SK-N-SH (cell line): Measurements from ENCODE around the gene CCSER1. TPM values are rescaled to one million over a fixed set of nuclear protein-coding genes. Genes with fewer than 3 reads are reported as not detected.

ENCODE experiments used
- CTCF ChIA-PET: fragments of 300-600, 350-600 bp; formaldehyde crosslinking; extraction: SDS; loops from one replicate; lab custom pipeline; 2021; lab: Yijun Ruan, JAX
- POLR2A ChIA-PET: fragments of 350-600 bp; sonication (Branson Sonifier 250); formaldehyde crosslinking; extraction: SDS; loops from one replicate; lab custom pipeline; 2020; ENCODE audit warnings: antibody characterized with exemption, inconsistent platforms; lab: Yijun Ruan, JAX
- DNase-seq: peaks from one replicate; pipeline ENCODE4 v3.0.0; 2012
- H2AFZ ChIP-seq: fragments of 200-600 bp; sonication (generic); 2 replicates; pipeline ENCODE4 v1.8.1; 2016; ENCODE audit warnings: antibody characterized with exemption, mild to moderate bottlenecking, low read depth
- H3F3A ChIP-seq: fragments of 200-600 bp; sonication (generic); replicated peaks from 2 replicates; pipeline ENCODE3; 2016; ENCODE audit warnings: antibody characterized with exemption, mild to moderate bottlenecking; ENCODE audit not compliant: insufficient read depth
- H3K27ac ChIP-seq, 2 experiments: fragments of 200-500 bp in 1 of 2; fragments of 200-600 bp in 1 of 2; sonication (Bioruptor generic) in 1 of 2; sonication (generic), shearing (Covaris generic) in 1 of 2; 2 replicates each; pipeline versions ENCODE4 v1.5.1 to v1.6.1; 2014 to 2016; ENCODE audit warnings: low read depth in 2 of 2, inconsistent platforms in 1 of 2, low read length in 1 of 2, mild to moderate bottlenecking in 1 of 2, mixed read lengths in 1 of 2
- H3K27me3 ChIP-seq: fragments of 200-600 bp; sonication (generic), shearing (Covaris generic); 2 replicates; pipeline ENCODE4 v1.6.1; 2016; ENCODE audit warnings: mixed run types; ENCODE audit not compliant: insufficient read depth
- H3K36me3 ChIP-seq, 2 experiments: fragments of 200-500 bp in 1 of 2; fragments of 200-600 bp in 1 of 2; sonication (Bioruptor generic) in 1 of 2; sonication (generic) in 1 of 2; replicated peaks in 1 of 2; 2 replicates each; pipeline versions ENCODE3 to v1.5.1; 2014 to 2016; ENCODE audit warnings: low read length in 1 of 2, mild to moderate bottlenecking in 1 of 2; ENCODE audit not compliant: insufficient read depth in 2 of 2, control insufficient read depth in 1 of 2
- H3K4me1 ChIP-seq, 2 experiments: fragments of 200-500 bp in 1 of 2; fragments of 200-600 bp in 1 of 2; sonication (Bioruptor generic) in 1 of 2; sonication (generic), shearing (Covaris generic) in 1 of 2; 2 replicates each; pipeline versions ENCODE4 v1.5.1 to v1.6.1; 2014 to 2016; ENCODE audit warnings: low read depth in 1 of 2, low read length in 1 of 2, mixed run types in 1 of 2; ENCODE audit not compliant: insufficient read depth in 2 of 2, control insufficient read depth in 1 of 2
- H3K4me2 ChIP-seq: fragments of 200-600 bp; sonication (generic), shearing (Covaris generic); 2 replicates; pipeline ENCODE4 v1.6.1; 2017; ENCODE audit warnings: mixed run types
- H3K4me3 ChIP-seq, 2 experiments: fragments of 200-500 bp in 1 of 2; fragments of 200-600 bp in 1 of 2; sonication (Bioruptor generic) in 1 of 2; sonication (generic), shearing (Covaris generic) in 1 of 2; 2 replicates each; pipeline versions ENCODE4 v1.5.1 to v1.8.1; 2014 to 2016; ENCODE audit warnings: low read depth in 2 of 2, inconsistent platforms in 1 of 2, low read length in 1 of 2, mild to moderate bottlenecking in 1 of 2, mixed read lengths in 1 of 2, moderate library complexity in 1 of 2
- H3K79me2 ChIP-seq: fragments of 200-600 bp; sonication (generic); 2 replicates; pipeline ENCODE4 v1.8.1; 2017; ENCODE audit warnings: mild to moderate bottlenecking; ENCODE audit not compliant: insufficient read depth
- H3K9ac ChIP-seq: fragments of 200-600 bp; sonication (generic); 2 replicates; pipeline ENCODE4 v1.6.1; 2017; ENCODE audit warnings: mixed run types
- H3K9me2 ChIP-seq: fragments of 200-600 bp; sonication (generic); 2 replicates; pipeline ENCODE4 v1.6.1; 2017; ENCODE audit warnings: mixed run types
- H3K9me3 ChIP-seq: fragments of 200-600 bp; sonication (generic); 2 replicates; pipeline ENCODE4 v1.6.1; 2017; ENCODE audit warnings: mixed run types, mild to moderate bottlenecking, moderate library complexity
- H4K20me1 ChIP-seq: fragments of 200-600 bp; sonication (generic); 2 replicates; pipeline ENCODE4 v1.6.1; 2017; ENCODE audit warnings: mild to moderate bottlenecking, mixed run types; ENCODE audit not compliant: insufficient read depth
- CHD2 ChIP-seq: fragments of 150-350 bp; IDR thresholded peaks from 2 replicates; pipeline ENCODE4 v1.6.1; 2018; ENCODE audit warnings: low read length; ENCODE audit not compliant: partially characterized antibody
- ELF1 ChIP-seq: IDR thresholded peaks from 2 replicates; pipeline ENCODE4 v1.4.0; 2012
- EP300 ChIP-seq, 2 experiments: IDR thresholded peaks; 2 replicates each; pipeline versions ENCODE4 v1.4.0 to v1.6.1; 2012; ENCODE audit warnings: borderline replicate concordance in 1 of 2, low read depth in 1 of 2, low read length in 1 of 2
- FOSL2 ChIP-seq: IDR thresholded peaks from 2 replicates; pipeline ENCODE4 v1.4.0; 2012; ENCODE audit warnings: low read depth, mild to moderate bottlenecking, moderate library complexity, borderline replicate concordance
- FOXJ3 ChIP-seq: sonication (generic); formaldehyde crosslinking; IDR thresholded peaks from 2 replicates; pipeline ENCODE4 v1.5.1; 2020; ENCODE audit warnings: mild to moderate bottlenecking, missing genetic modification reagents
- GABPA ChIP-seq: IDR thresholded peaks from 2 replicates; pipeline ENCODE4 v1.4.0; 2012; ENCODE audit warnings: low read depth, mild to moderate bottlenecking
- GATA2 ChIP-seq: sonication (generic); formaldehyde crosslinking; IDR thresholded peaks from 2 replicates; pipeline ENCODE4 v1.5.0; 2020; ENCODE audit warnings: mild to moderate bottlenecking, missing genetic modification reagents
- IRF3 ChIP-seq: fragments of 150-350 bp; IDR thresholded peaks from 2 replicates; pipeline ENCODE4 v1.6.1; 2016; ENCODE audit warnings: mild to moderate bottlenecking, low read depth, low read length
- MXI1 ChIP-seq: IDR thresholded peaks from 2 replicates; pipeline ENCODE4 v1.6.1; 2012; ENCODE audit warnings: mild to moderate bottlenecking, low read depth, low read length, improper control_type of control experiment
- NFIC ChIP-seq: IDR thresholded peaks from 2 replicates; pipeline ENCODE4 v1.4.0; 2012; ENCODE audit warnings: borderline replicate concordance
- NRF1 ChIP-seq: IDR thresholded peaks from 2 replicates; pipeline ENCODE4 v1.6.1; 2012; ENCODE audit warnings: low read depth, mild to moderate bottlenecking, low read length
- RAD21 ChIP-seq: IDR thresholded peaks from 2 replicates; pipeline ENCODE4 v1.6.1; 2012; ENCODE audit warnings: mild to moderate bottlenecking, low read length
- RFX5 ChIP-seq: IDR thresholded peaks from 2 replicates; pipeline ENCODE4 v1.6.1; 2012; ENCODE audit warnings: mild to moderate bottlenecking, improper control_type of control experiment, low read length
- SIN3A ChIP-seq: IDR thresholded peaks from 2 replicates; pipeline ENCODE4 v1.6.1; 2012; ENCODE audit warnings: low read depth, mild to moderate bottlenecking, low read length, moderate library complexity, borderline replicate concordance
- TEAD4 ChIP-seq: IDR thresholded peaks from 2 replicates; pipeline ENCODE4 v1.4.0; 2012; ENCODE audit warnings: mild to moderate bottlenecking, borderline replicate concordance; ENCODE audit not compliant: insufficient read depth
- WGBS: methylation state at CpG from one replicate; pipeline ENCODE4 v1.1.6; 2017; ENCODE audit warnings: low lambda C conversion rate; 5-methylcytosine and 5-hydroxymethylcytosine counted together
- polyA plus RNA-seq, 3 experiments: library from polyadenylated mRNA; depleted of rRNA; stranded (reverse); fragments of >200 nt; gene quantifications; 2 replicates each; pipeline ENCODE4 v1.2.3, GENCODE V29; 2012
- TF ChIP-seq, protein P1 (sequence below): IDR thresholded peaks from 2 replicates; pipeline ENCODE4 v1.4.0; 2012; ENCODE audit warnings: low read depth, borderline replicate concordance
- TF ChIP-seq, protein P2 (sequence below): IDR thresholded peaks from 2 replicates; pipeline ENCODE4 v1.4.0; 2012; ENCODE audit warnings: low read depth, borderline replicate concordance
- TF ChIP-seq, protein P3 (sequence below): fragments of 200-600 bp; sonication (generic); IDR thresholded peaks from 2 replicates; pipeline ENCODE4 v1.6.1; 2017; ENCODE audit warnings: antibody characterized with exemption, mild to moderate bottlenecking, moderate library complexity

Gene CCSER1
- polyA plus RNA-seq, 1 of the 3 experiments (the other 2 are of a cell fraction): 0.05 TPM

DNA sequence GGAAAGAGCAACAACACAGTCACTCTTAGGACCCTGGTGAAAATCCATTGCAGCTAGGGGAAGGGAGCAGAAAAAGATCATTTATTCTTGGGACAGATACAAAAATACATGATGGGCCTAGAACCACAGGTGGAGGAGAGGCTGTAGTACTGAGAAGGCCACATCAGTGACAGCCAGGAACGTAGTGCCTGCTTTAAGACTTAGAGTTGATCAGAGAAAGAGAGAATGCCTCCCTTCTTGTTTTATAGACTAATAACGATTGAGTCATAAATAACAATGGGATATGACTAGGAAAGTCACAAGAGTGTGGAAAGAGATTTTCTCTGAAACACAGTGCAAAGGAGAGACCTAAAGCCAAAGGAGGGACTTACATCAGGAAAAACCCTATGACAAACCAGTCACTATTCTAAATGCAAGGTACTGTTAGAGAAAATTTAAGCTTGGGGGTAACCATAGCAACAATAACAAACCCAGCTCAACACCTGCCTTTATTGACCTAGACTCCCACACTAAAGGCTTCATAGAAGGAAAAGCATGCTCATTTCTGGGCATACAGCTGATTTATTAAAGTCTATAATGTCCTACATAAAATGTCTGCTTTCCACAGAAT, 1161.6 kb downstream of the CCSER1 start:
- ChIA-PET POLR2A (no interaction called here), CTCF (interaction anchor here (0.7 kb wide), 1 partner anchor 143 kb away, joined by 3 read pairs; no protein-coding TSS in a partner anchor)
- no peaks in the 10 kb centered on the region for H3K36me3 ChIP-seq
- H3K27ac ChIP-seq: no peak overlapping the region
- no peaks in the 10 kb centered on the region for H3K79me2 ChIP-seq
- no peak overlapping the region for H3K9ac ChIP-seq
- no peak for DNase-seq
- H3K4me2 ChIP-seq: no peak overlapping the region
- no peak overlapping the region for H3K4me3 ChIP-seq
- no peak overlapping the region for H2AFZ ChIP-seq
- no peaks in the 10 kb centered on the region for H3K27me3 ChIP-seq
- H4K20me1 ChIP-seq: no peaks in the 10 kb centered on the region
- H3F3A ChIP-seq: no peaks in the 10 kb centered on the region
- no peaks in the 10 kb centered on the region for H3K4me1 ChIP-seq
- TF ChIP-seq IRF3 (no peak), CHD2 (no peak), SIN3A (no peak), MXI1 (no peak), FOXJ3 (CRISPR knock-in tag) (no peak), RFX5 (no peak), FOSL2 (no peak), EP300 (IDR thresholded peaks at IDR 0.05; ENCODE audit: borderline replicate concordance in 1 of 2, low read depth in 1 of 2, low read length in 1 of 2) (no peak), GABPA (no peak), TEAD4 (no peak), RAD21 (no peak), NFIC (no peak), NRF1 (no peak), GATA2 (no peak), ELF1 (no peak)
- TF ChIP-seq, protein P1, sequence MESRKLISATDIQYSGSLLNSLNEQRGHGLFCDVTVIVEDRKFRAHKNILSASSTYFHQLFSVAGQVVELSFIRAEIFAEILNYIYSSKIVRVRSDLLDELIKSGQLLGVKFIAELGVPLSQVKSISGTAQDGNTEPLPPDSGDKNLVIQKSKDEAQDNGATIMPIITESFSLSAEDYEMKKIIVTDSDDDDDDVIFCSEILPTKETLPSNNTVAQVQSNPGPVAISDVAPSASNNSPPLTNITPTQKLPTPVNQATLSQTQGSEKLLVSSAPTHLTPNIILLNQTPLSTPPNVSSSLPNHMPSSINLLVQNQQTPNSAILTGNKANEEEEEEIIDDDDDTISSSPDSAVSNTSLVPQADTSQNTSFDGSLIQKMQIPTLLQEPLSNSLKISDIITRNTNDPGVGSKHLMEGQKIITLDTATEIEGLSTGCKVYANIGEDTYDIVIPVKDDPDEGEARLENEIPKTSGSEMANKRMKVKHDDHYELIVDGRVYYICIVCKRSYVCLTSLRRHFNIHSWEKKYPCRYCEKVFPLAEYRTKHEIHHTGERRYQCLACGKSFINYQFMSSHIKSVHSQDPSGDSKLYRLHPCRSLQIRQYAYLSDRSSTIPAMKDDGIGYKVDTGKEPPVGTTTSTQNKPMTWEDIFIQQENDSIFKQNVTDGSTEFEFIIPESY: no peak
- TF ChIP-seq, protein P2, sequence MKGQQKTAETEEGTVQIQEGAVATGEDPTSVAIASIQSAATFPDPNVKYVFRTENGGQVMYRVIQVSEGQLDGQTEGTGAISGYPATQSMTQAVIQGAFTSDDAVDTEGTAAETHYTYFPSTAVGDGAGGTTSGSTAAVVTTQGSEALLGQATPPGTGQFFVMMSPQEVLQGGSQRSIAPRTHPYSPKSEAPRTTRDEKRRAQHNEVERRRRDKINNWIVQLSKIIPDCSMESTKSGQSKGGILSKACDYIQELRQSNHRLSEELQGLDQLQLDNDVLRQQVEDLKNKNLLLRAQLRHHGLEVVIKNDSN: no peak
- TF ChIP-seq, protein P3, sequence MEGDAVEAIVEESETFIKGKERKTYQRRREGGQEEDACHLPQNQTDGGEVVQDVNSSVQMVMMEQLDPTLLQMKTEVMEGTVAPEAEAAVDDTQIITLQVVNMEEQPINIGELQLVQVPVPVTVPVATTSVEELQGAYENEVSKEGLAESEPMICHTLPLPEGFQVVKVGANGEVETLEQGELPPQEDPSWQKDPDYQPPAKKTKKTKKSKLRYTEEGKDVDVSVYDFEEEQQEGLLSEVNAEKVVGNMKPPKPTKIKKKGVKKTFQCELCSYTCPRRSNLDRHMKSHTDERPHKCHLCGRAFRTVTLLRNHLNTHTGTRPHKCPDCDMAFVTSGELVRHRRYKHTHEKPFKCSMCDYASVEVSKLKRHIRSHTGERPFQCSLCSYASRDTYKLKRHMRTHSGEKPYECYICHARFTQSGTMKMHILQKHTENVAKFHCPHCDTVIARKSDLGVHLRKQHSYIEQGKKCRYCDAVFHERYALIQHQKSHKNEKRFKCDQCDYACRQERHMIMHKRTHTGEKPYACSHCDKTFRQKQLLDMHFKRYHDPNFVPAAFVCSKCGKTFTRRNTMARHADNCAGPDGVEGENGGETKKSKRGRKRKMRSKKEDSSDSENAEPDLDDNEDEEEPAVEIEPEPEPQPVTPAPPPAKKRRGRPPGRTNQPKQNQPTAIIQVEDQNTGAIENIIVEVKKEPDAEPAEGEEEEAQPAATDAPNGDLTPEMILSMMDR: no peak
- 50% methylated on average over 2 of the region's 2 CpGs for WGBS
- H3K9me2 ChIP-seq: no peaks in the 10 kb centered on the region
- no peaks in the 10 kb centered on the region for H3K9me3 ChIP-seq
